GM04503 (cell line): Measurements from ENCODE around the gene DCTN4.
"Not testable (repeated sequence)": the region's sequence is repeated elsewhere in the genome, so short reads cannot be mapped to it uniquely, and the experiment has no call there.

Source experiments
- DNase-seq: peaks from one replicate; pipeline ENCODE4 v3.0.0-alpha.2; 2012; ENCODE audit warnings: low read depth

DCTN4 gene

GRCh38 chr5:150778517-150779396 lies 19.9 kb upstream of the DCTN4 start, which contains the start of gene SMIM3:
SMIM3 (plus strand) TSS chr5:150778757; CDS start chr5:150795441, 16,684 bp downstream.
- no peak for DNase-seq

DNA sequence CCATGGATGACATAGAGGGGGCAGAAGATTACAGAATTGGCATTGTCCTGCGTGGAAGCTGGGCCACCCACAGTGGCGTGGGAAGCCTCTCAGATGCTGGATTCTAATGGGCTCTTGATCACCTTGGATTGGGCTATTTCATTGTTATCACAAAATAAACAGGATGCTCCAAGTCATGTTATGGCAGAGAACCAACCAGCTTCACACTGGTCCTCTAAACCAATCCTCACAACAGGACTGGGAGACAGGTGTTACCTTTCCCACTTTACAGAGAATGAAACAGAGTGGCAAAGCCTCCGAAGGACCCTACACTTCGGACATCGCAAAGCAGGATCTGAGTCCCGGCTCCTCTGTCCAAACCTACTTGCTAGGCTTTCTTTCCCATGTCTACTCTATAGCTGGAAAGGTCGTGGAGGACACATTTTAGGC lies 19.3 kb upstream of the DCTN4 start:
- DNase-seq = no peak

DNA sequence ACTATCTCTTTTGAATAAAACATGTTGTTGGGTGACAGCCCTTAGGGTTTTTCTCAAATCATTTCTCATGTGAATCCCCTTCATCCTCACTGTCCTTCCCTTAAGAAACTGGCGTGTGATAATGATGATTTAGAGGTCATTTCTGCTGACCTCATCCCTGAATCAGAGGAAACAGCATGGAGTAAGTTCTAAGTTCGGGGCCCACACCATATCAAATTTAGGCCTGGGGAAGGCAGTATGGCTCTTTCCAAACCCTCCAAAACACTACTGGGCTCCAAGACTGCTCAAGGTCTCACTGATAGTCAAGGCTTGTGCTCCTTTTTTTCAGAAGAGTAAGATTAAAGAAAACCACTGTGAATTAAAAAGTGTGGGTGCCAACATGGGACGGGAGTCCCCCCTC lies 18.9 kb upstream of the DCTN4 start:
- DNase-seq = no peak

DNA sequence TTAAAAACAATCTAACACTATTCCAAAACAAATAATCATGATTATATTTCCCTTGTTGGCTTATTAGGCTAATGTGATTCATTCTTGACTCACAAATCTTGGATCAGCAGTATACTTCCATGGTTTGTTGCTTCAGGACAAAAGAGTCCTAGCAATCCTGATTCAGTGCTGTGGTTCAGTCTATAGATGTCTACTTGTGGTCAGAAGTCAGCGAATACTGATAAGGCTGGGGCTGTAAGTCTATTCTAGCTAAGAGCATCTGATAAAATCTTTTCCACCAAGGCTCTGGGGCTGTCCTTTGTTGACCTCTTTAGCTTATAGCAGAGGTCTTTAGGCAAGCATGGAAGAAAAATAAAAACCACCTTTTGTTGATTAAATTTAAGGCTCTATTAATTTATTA lies 15.3 kb upstream of the DCTN4 start:
- DNase-seq = no peak

DNA sequence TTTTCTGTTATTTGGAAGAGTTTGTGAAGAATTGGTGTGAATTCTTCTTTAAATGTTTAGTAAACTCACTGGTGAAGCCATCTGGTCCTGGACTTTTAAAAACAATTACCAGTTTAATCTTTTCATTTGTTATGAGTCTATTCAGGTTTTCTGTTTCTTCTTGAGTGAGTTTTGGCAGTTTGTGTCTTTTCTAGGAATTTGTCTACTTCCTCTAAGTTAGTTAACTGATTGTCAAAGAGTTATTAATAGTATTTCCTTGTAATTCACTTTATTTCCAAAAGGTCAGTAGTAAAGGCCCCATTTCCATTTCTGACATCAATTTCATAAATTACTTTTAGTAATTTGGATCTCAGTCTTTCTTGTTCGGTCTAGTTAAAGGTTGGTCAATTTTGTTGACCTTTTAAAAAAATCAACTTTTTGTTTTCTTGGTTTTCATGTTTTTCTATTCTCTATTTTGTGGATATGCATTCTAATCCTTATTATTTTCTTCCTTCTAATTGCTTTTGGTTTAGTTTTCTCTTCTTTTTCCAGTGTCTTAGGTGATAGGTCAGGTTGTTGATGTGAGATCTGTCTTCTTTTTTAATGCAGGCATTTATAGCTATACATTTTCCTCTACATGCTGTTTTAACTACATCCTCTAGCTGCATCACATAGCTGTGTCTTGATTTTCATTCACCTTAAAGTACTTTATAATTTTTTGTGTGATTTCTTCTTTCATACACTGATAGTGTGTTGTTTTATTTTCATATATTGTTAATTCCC lies 12.4 kb upstream of the DCTN4 start:
- no peak for DNase-seq

DNA sequence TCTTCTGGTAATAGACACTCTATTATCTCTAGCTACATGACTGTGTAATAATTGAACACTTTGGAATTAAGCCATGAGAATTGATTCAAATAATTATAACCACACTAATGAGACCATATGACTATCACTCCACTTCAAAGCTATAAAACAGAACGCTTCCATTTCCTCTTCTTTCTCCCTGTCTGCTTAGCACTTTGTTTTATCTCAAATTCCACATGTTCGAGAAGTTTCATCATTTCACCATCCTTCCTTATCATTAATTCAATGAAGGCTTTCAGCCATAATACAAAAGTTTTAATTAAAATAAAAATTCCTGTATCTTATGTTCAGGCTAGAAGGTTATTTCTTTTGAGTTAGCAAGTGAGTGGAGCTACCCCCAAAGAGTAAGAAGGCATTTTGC lies 7.4 kb upstream of the DCTN4 start:
- no peak for DNase-seq

DNA sequence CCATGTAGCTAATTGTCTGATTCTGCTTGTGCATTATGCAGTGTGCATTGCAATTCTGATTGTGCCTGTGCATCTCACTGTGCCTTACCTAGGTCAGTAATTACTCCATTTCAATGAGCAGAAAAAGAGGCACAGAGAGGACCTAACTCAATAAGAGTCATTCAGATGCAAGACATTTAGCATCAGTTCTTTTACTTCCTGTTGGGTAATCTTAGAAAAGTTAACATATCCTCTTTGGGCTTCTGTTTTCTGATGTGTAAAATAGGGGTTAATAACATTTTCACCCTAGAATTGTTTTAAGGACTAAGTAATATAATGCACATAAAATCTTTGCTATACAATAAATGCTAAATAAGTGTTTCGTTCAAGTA lies 7.0 kb upstream of the DCTN4 start:
- DNase-seq = no peak

- no peak for DNase-seq
Measured at GRCh38 chr5:150765011-150765798, 6.4 kb upstream of the DCTN4 start.

DNA sequence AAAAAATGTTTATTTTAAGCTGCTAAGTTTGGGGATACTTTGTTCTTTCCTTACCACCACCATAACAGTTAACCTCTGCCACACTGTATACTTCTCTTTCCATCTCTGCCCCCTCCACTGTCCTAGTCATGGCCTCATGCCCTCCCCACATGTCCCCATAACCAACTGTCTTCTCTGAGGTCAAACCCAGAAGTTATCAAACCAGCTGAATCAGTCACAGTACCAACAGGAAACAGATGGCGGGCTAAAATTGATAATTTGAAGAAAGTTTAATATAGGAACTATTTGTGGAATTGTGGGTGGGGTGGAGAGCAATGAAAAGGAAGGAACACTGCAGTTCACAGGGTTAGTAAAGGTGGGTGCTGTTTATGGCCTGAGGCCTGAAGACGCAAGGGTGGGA lies 5.7 kb upstream of the DCTN4 start:
- DNase-seq = no peak

- peak; percentile 69 for DNase-seq
Measured at GRCh38 chr5:150763023-150763769, 4.4 kb upstream of the DCTN4 start.

DNA sequence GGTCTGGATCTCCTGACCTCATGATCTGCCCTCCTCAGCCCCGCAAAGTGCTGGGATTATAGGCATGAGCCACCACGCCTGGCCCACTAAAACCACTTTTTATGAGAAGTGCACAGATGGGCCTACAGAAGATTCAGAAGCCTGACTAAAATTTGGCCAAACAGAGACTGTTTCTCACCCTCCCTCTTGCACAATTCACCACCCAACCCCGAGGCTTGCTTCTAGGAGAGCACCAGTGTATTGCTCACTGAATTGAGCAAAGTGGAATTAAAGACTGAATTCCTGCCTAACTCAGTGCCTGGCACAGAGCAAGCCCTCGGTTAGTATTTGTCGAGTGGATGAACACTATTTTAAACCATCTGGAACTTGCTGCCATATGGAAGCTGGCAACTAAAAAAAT lies 3.4 kb upstream of the DCTN4 start:
- no peak for DNase-seq

DNA sequence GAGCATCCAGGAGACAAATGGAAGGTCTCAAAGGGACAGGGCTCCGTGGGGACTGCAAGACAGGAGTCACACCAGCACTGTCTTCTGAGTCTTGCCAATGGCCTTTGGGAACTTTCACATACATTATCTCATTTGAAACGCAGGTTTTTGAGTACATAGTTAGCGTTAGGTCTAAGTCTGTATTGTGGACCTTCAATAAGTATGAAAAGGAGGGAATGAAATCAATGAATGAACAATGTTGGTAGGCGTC lies 442 bp upstream of the DCTN4 start:
- DNase-seq = no peak

GRCh38 chr5:150758203-150758530 lies 650 bp downstream of the DCTN4 start:
- DNase-seq = no peak

- no peak for DNase-seq
Measured at GRCh38 chr5:150757087-150757649, 1.6 kb downstream of the DCTN4 start.

GRCh38 chr5:150753863-150754262 lies 5.0 kb downstream of the DCTN4 start:
- no peak for DNase-seq

GRCh38 chr5:150753463-150753862 lies 5.4 kb downstream of the DCTN4 start:
- DNase-seq = no peak

GRCh38 chr5:150751096-150751891 lies 7.5 kb downstream of the DCTN4 start:
- no peak for DNase-seq

DNA sequence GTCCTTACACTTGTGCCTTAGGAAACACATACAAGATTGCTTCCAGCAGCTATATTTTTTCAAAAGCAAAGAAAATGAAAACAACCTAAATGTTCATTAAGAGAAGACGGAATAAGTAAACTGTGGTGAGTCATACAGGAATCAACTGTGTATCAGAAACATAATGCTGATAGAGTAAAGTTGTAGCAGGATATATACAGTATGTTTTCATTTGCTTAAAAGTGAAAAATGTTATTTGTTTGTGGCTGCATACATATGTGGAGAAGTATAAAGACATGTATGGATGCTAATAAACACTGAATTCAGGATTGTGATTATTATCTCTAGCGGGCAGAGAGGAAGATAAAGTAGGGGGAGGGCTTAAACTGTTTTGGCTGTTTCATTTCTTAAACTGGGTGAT lies 8.3 kb downstream of the DCTN4 start:
- no peak for DNase-seq

DNA sequence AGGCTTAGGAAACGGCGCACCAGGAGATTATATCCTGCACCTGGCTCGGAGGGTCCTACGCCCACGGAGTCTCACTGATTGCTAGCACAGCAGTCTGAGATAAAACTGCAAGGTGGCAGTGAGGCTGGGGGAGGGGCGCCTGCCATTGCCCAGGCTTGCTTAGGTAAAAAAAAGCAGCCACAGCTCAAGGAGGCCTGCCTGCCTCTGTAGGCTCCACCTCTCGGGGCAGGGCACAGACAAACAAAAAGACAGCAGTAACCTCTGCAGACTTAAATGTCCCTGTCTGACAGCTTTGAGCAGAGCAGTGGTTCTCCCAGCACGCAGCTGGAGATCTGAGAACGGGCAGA lies 15.7 kb downstream of the DCTN4 start:
- DNase-seq = not testable (repeated sequence)

DNA sequence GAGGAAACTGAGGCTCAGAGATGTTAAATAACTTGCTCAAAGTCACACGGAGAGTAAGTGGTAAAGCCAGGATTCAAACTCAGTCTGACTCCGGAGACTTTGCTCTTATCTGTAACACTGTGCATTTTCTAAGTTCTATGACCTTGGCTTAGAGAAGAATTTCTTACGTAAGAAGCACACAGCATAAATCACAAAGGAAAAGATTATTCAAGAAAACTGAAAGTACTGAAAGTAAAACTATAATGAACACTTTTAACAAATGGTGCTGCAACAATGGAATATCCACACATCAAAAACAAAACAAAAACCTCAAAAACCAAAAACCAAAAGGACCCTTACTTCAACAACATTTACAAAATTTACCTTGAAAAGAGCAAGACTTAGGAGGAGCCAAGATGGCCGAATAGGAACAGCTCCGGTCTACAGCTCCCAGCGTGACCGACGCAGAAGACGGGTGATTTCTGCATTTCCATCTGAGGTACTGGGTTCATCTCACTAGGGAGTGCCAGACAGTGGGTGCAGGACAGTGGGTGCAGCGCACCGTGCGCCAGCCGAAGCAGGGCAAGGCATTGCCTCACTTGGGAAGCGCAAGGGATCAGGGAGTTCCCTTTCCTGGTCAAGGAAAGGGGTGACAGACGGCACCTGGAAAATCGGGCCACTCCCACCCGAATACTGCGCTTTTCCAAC lies 16.2 kb downstream of the DCTN4 start:
- not testable (repeated sequence) for DNase-seq

- DNase-seq = no peak
Measured at GRCh38 chr5:150740992-150741391, 17.8 kb downstream of the DCTN4 start.
